ENCODE results near the gene TRIM41. TPM values are rescaled to one million over a fixed set of nuclear protein-coding genes. Genes with fewer than 3 reads are reported as not detected.

TRIM41 gene
- total and polyA plus RNA-seq, 2 of the 13 experiments (the other 11 are each of a cell fraction or from before 2014, with no cell fraction given) = 10.2 to 16.7 TPM

- no peak for TF ChIP-seq ZFP36 (IDR thresholded peaks at IDR 0.05; ENCODE audit: borderline replicate concordance, low read depth, low read length, partially characterized antibody)
- TF ChIP-seq MLX (CRISPR knock-in tag; IDR thresholded peaks at IDR 0.05) = no peak
- TF ChIP-seq FOXO4 (CRISPR knock-in tag; conservative IDR thresholded peaks at IDR 0.05) = no peak
- TF ChIP-seq GATAD2A (CRISPR knock-in tag; IDR thresholded peaks at IDR 0.05) = no peak
- no peak for TF ChIP-seq ZUFSP (CRISPR knock-in tag; IDR thresholded peaks at IDR 0.05; ENCODE audit: borderline replicate concordance)
- no peak for TF ChIP-seq USF2 (IDR thresholded peaks at IDR 0.05; ENCODE audit: low read depth, low read length)
- TF ChIP-seq USF2 (CRISPR knock-in tag; IDR thresholded peaks at IDR 0.05; ENCODE audit: borderline replicate concordance) = no peak
- TF ChIP-seq CBX2 (IDR thresholded peaks at IDR 0.05; ENCODE audit: low read depth, low read length) = no peak
- TF ChIP-seq CBX2 (CRISPR knock-in tag; IDR thresholded peaks at IDR 0.05; ENCODE audit: low read depth) = no peak
- TF ChIP-seq ZNF772 (CRISPR knock-in tag; IDR thresholded peaks at IDR 0.05) = no peak; the same call in 1 of the 2 replicates
- TF ChIP-seq SKIL (CRISPR knock-in tag; IDR thresholded peaks at IDR 0.05; ENCODE audit: borderline replicate concordance) = no peak
- TF ChIP-seq ZNF740 (CRISPR knock-in tag; IDR thresholded peaks at IDR 0.05) = no peak
- no peak for TF ChIP-seq ZNF550 (CRISPR knock-in tag; IDR thresholded peaks at IDR 0.05; ENCODE audit: borderline replicate concordance)
- no peak for TF ChIP-seq ELF1 (CRISPR knock-in tag; IDR thresholded peaks at IDR 0.05)
- no peak for TF ChIP-seq HNRNPH1 (optimal IDR thresholded peaks at IDR 0.05; ENCODE audit: low read depth, low read length)
- no peak for TF ChIP-seq LBX2 (CRISPR knock-in tag; IDR thresholded peaks at IDR 0.05; ENCODE audit: borderline replicate concordance)
- TF ChIP-seq ZNF251 (CRISPR knock-in tag; IDR thresholded peaks at IDR 0.05) = no peak
- no peak for TF ChIP-seq ZNF451 (CRISPR knock-in tag; IDR thresholded peaks at IDR 0.05)
- TF ChIP-seq CHD2 (IDR thresholded peaks at IDR 0.05; ENCODE audit: low read depth, low read length) = no peak
- TF ChIP-seq SMAD3 (CRISPR knock-in tag; IDR thresholded peaks at IDR 0.05) = no peak
Measured at GRCh38 chr5:181217111-181217802, 5.8 kb upstream of the TRIM41 start (continued).
